GM18517 (cell line): ENCODE measurements around the gene NMRAL1.

Source experiments
- ATAC-seq: cut with Tn5 transposase; IDR thresholded peaks from one replicate; pipeline ENCODE4 v1.9.1; 2021; ENCODE audit warnings: mild to moderate bottlenecking, moderate library complexity; ENCODE audit not compliant: unreplicated experiment

NMRAL1 gene

GRCh38 chr16:4474192-4474961, at the start of gene NMRAL1:
Gene NMRAL1, minus strand, starts transcription at chr16:4474625. Its CDS starts 493 bp downstream, at chr16:4474132.
- ATAC-seq = no peak

- ATAC-seq = no peak
These were observed 49.3 kb upstream of the NMRAL1 start for GRCh38 chr16:4523686-4524085.

GRCh38 chr16:4522051-4522581, 47.7 kb upstream of the NMRAL1 start:
- no peak for ATAC-seq

- ATAC-seq = no peak
These were observed 46.5 kb upstream of the NMRAL1 start for GRCh38 chr16:4520913-4521312.

GRCh38 chr16:4519274-4520058, 45.0 kb upstream of the NMRAL1 start:
- no peak for ATAC-seq

- no peak for ATAC-seq
These were observed 43.6 kb upstream of the NMRAL1 start for GRCh38 chr16:4517812-4518680.

GRCh38 chr16:4515611-4516233, 41.3 kb upstream of the NMRAL1 start:
- peak; percentile 40 for ATAC-seq

- ATAC-seq = no peak
These were observed 40.2 kb upstream of the NMRAL1 start for GRCh38 chr16:4514606-4515005.

- ATAC-seq = no peak
These were observed 39.5 kb upstream of the NMRAL1 start for GRCh38 chr16:4513881-4514280.

GRCh38 chr16:4513086-4513860, 38.8 kb upstream of the NMRAL1 start:
- no peak for ATAC-seq

- no peak for ATAC-seq
These were observed 38.0 kb upstream of the NMRAL1 start for GRCh38 chr16:4512473-4512872.

- no peak for ATAC-seq
These were observed 37.1 kb upstream of the NMRAL1 start for GRCh38 chr16:4511441-4512082.

- no peak for ATAC-seq
These were observed 36.5 kb upstream of the NMRAL1 start for GRCh38 chr16:4510747-4511426.

- ATAC-seq = no peak
These were observed 35.7 kb upstream of the NMRAL1 start for GRCh38 chr16:4510131-4510530.

GRCh38 chr16:4509420-4509819, 35.0 kb upstream of the NMRAL1 start:
- no peak for ATAC-seq

- no peak for ATAC-seq
These were observed 34.4 kb upstream of the NMRAL1 start for GRCh38 chr16:4508806-4509205.

GRCh38 chr16:4507588-4508345, 33.3 kb upstream of the NMRAL1 start:
- ATAC-seq = no peak

- ATAC-seq = no peak
These were observed 32.0 kb upstream of the NMRAL1 start for GRCh38 chr16:4506450-4506849.
